HL-60 (cell line): ENCODE data around the gene CTH.

Experiments
- DNase-seq, 2 experiments: peaks; one replicate each; pipeline ENCODE4 v3.0.0-alpha.2; 2010 to 2020; ENCODE audit warnings: low read depth in 1 of 2, low spot score in 1 of 2
- H3K27ac ChIP-seq: fragments of 250-450 bp; sonication (Bioruptor Pico); replicated peaks from 2 replicates; pipeline ENCODE4 v1.5.1; 2020; ENCODE audit warnings: mild to moderate bottlenecking, moderate library complexity
- H3K27me3 ChIP-seq: fragments of 250-450 bp; sonication (Bioruptor Pico); 2 replicates; pipeline ENCODE4 v1.5.1; 2021; ENCODE audit warnings: mild to moderate bottlenecking, moderate library complexity; ENCODE audit not compliant: insufficient read depth, poor library complexity, severe bottlenecking
- H3K4me3 ChIP-seq: replicated peaks from 2 replicates; pipeline ENCODE4 v1.5.1; 2011; ENCODE audit warnings: mild to moderate bottlenecking, control low read depth, low read length; ENCODE audit not compliant: insufficient read depth
- GABPA ChIP-seq: IDR thresholded peaks from 2 replicates; pipeline ENCODE4 v1.6.1; 2012; ENCODE audit warnings: low read depth
- POLR2AphosphoS5 ChIP-seq: IDR thresholded peaks from 2 replicates; pipeline ENCODE4 v1.6.1; 2012; ENCODE audit warnings: low read depth
- SPI1 ChIP-seq: IDR thresholded peaks from 2 replicates; pipeline ENCODE4 v1.6.1; 2012; ENCODE audit warnings: low read depth, mild to moderate bottlenecking, borderline replicate concordance
- TF ChIP-seq, protein P1 (sequence below): IDR thresholded peaks from one replicate; pipeline ENCODE4 v1.5.1; 2011; ENCODE audit warnings: low read length, control low read depth, inconsistent platforms; ENCODE audit not compliant: insufficient read depth
- TF ChIP-seq, protein P2 (sequence below): IDR thresholded peaks from 2 replicates; pipeline ENCODE4 v1.6.1; 2012; ENCODE audit warnings: low read depth; ENCODE audit not compliant: insufficient replicate concordance

The CTH gene

DNA sequence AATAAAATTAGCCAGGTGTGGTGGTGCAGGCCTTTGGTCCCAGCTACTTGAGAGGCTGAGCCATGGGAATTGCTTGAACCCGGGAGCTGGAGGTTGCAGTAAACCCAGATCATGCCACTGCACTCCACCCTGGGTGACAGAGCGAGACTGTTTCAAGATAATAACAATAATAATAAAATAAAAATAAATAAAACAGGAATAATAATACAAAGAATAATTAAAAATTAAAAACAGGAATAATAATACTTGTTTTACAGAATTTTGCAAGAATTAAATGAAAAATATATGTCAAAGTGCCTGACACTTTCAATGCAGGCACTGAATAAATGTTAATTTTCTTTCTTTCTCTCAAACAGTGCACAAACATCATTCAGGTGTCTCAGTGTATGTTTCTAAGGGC lies 26.5 kb upstream of the CTH start:
- TF ChIP-seq, protein P1, sequence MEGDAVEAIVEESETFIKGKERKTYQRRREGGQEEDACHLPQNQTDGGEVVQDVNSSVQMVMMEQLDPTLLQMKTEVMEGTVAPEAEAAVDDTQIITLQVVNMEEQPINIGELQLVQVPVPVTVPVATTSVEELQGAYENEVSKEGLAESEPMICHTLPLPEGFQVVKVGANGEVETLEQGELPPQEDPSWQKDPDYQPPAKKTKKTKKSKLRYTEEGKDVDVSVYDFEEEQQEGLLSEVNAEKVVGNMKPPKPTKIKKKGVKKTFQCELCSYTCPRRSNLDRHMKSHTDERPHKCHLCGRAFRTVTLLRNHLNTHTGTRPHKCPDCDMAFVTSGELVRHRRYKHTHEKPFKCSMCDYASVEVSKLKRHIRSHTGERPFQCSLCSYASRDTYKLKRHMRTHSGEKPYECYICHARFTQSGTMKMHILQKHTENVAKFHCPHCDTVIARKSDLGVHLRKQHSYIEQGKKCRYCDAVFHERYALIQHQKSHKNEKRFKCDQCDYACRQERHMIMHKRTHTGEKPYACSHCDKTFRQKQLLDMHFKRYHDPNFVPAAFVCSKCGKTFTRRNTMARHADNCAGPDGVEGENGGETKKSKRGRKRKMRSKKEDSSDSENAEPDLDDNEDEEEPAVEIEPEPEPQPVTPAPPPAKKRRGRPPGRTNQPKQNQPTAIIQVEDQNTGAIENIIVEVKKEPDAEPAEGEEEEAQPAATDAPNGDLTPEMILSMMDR = no peak
- TF ChIP-seq SPI1 (no peak), GABPA (no peak), POLR2AphosphoS5 (no peak)
- TF ChIP-seq, protein P2, sequence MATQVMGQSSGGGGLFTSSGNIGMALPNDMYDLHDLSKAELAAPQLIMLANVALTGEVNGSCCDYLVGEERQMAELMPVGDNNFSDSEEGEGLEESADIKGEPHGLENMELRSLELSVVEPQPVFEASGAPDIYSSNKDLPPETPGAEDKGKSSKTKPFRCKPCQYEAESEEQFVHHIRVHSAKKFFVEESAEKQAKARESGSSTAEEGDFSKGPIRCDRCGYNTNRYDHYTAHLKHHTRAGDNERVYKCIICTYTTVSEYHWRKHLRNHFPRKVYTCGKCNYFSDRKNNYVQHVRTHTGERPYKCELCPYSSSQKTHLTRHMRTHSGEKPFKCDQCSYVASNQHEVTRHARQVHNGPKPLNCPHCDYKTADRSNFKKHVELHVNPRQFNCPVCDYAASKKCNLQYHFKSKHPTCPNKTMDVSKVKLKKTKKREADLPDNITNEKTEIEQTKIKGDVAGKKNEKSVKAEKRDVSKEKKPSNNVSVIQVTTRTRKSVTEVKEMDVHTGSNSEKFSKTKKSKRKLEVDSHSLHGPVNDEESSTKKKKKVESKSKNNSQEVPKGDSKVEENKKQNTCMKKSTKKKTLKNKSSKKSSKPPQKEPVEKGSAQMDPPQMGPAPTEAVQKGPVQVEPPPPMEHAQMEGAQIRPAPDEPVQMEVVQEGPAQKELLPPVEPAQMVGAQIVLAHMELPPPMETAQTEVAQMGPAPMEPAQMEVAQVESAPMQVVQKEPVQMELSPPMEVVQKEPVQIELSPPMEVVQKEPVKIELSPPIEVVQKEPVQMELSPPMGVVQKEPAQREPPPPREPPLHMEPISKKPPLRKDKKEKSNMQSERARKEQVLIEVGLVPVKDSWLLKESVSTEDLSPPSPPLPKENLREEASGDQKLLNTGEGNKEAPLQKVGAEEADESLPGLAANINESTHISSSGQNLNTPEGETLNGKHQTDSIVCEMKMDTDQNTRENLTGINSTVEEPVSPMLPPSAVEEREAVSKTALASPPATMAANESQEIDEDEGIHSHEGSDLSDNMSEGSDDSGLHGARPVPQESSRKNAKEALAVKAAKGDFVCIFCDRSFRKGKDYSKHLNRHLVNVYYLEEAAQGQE = no peak
- DNase-seq = no peak
- H3K4me3 ChIP-seq = no peak overlapping the region
- no peak overlapping the region for H3K27ac ChIP-seq
- H3K27me3 ChIP-seq = no peaks in the 10 kb centered on the region

- H3K4me3 ChIP-seq = no peak overlapping the region
- H3K27me3 ChIP-seq = no peaks in the 10 kb centered on the region
- H3K27ac ChIP-seq = no peak overlapping the region
- no peak for DNase-seq
- TF ChIP-seq SPI1 (no peak), POLR2AphosphoS5 (no peak), GABPA (no peak)
- TF ChIP-seq, protein P1 = no peak
- TF ChIP-seq, protein P2 = no peak
Observed at GRCh38 chr1:70385477-70385876, 25.6 kb upstream of the CTH start.

DNA sequence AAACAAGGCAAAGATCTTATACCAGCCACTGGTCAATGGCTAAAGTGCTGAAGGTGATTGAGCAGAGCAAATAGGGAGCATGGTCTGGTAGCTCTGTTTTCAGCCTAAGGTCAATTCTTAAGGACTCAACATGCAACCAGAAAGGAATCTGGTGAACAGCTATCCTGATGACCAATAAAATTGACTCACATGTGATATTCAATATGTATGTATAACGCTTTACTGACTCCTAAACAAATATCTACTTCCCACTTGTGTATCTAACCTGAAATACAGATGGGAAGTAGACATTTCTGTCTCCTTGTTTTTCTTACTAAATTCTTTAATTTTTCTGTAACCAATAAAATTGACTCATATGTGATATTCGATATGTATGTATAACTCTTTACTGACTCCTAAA lies 24.9 kb upstream of the CTH start:
- H3K4me3 ChIP-seq = no peak overlapping the region
- H3K27me3 ChIP-seq = no peaks in the 10 kb centered on the region
- DNase-seq = no peak
- H3K27ac ChIP-seq = no peak overlapping the region
- TF ChIP-seq, protein P2 = no peak
- TF ChIP-seq, protein P1 = no peak
- no peak for TF ChIP-seq POLR2AphosphoS5
- TF ChIP-seq GABPA = no peak
- no peak for TF ChIP-seq SPI1
